A549 (cell line): ENCODE results near the gene ETFDH. TPM values are rescaled to one million over a fixed set of nuclear protein-coding genes. Genes with fewer than 3 reads are reported as not detected.
"Not testable (repeated sequence)": the region's sequence is repeated elsewhere in the genome, so short reads cannot be mapped to it uniquely, and the experiment has no call there.

Experiments
- ATAC-seq, 2 experiments: fragments of 200-7000 bp in 1 of 2; fragments of >200 bp in 1 of 2; cut with Nextera tagmentation in 1 of 2; cut with Tn5 transposase in 1 of 2; 3 replicates each; pipeline versions ENCODE4 v1.8.0 to v1.9.1; 2018 to 2020; ENCODE audit warnings: mild to moderate bottlenecking in 1 of 2, moderate library complexity in 1 of 2
- CTCF ChIA-PET: fragments of 300-600 bp; sonication (Branson Sonifier 250); formaldehyde crosslinking; extraction: SDS; loops from one replicate; lab custom pipeline; 2021; ENCODE audit warnings: antibody characterized with exemption, inconsistent platforms; lab: Yijun Ruan, JAX
- POLR2A ChIA-PET: fragments of 350-600 bp; formaldehyde crosslinking; extraction: SDS; loops from one replicate; lab custom pipeline; 2021; ENCODE audit warnings: antibody characterized with exemption, inconsistent platforms; lab: Yijun Ruan, JAX
- DNase-seq, 2 experiments: peaks; one replicate each; pipeline versions ENCODE4 v3.0.0 to v3.0.0-alpha.2; 2011 to 2016; ENCODE audit warnings: low read depth in 1 of 2, low spot score in 1 of 2
- FAIRE-seq: peaks from 2 replicates; lab custom pipeline; 2011; peaks lifted over from hg19 to GRCh38; lab: Jason Lieb, UNC
- H3K27ac ChIP-seq, 2 experiments: fragments of >200 bp; sonication (Bioruptor Twin); formaldehyde crosslinking; 3 replicates each; pipeline ENCODE4 v1.5.1; 2016 to 2017
- H3K4me1 ChIP-seq: fragments of >200 bp; sonication (Bioruptor Twin); formaldehyde crosslinking; 3 replicates; pipeline ENCODE4 v1.6.1; 2016
- H3K4me2 ChIP-seq: fragments of >200 bp; sonication (Bioruptor Twin); formaldehyde crosslinking; 3 replicates; pipeline ENCODE4 v1.6.1; 2016
- H3K4me3 ChIP-seq: fragments of >200 bp; sonication (Bioruptor Twin); formaldehyde crosslinking; 3 replicates; pipeline ENCODE4 v1.5.1; 2016
- H3K9me3 ChIP-seq: fragments of >200 bp; sonication (Bioruptor Twin); formaldehyde crosslinking; 3 replicates; pipeline ENCODE4 v1.6.1; 2016
- CEBPB ChIP-seq, 2 experiments: fragments of >200 bp in 1 of 2; sonication (Bioruptor Twin) in 1 of 2; formaldehyde crosslinking in 1 of 2; IDR thresholded peaks; 2 replicates each; pipeline ENCODE4 v1.6.1; 2012 to 2016
- CHD2 ChIP-seq: fragments of 150-350 bp; IDR thresholded peaks from 2 replicates; pipeline ENCODE4 v1.6.1; 2014; ENCODE audit warnings: low read length; ENCODE audit not compliant: partially characterized antibody
- CTCF ChIP-seq: fragments of >200 bp; sonication (Bioruptor Twin); formaldehyde crosslinking; IDR thresholded peaks from 3 replicates; pipeline ENCODE4 v1.5.1; 2016
- EHMT2 ChIP-seq: fragments of 200-600 bp; sonication (generic); IDR thresholded peaks from 2 replicates; pipeline ENCODE4 v1.6.1; 2016; ENCODE audit warnings: antibody characterized with exemption, low read depth, mild to moderate bottlenecking, moderate library complexity
- ELK1 ChIP-seq: fragments of 150-350 bp; IDR thresholded peaks from 2 replicates; pipeline ENCODE4 v1.6.1; 2014; ENCODE audit warnings: low read depth, mild to moderate bottlenecking, low read length
- HES2 ChIP-seq: fragments of >200 bp; sonication (Bioruptor Twin); formaldehyde crosslinking; IDR thresholded peaks from 2 replicates; pipeline ENCODE4 v1.6.1; 2016
- HEYL ChIP-seq: fragments of 250-450 bp; sonication (Bioruptor Pico); IDR thresholded peaks from 2 replicates; pipeline ENCODE4 v1.8.0; 2021; ENCODE audit warnings: mild to moderate bottlenecking, moderate library complexity
- HOXB13 ChIP-seq: fragments of 250-450 bp; sonication (Bioruptor Pico); IDR thresholded peaks from 2 replicates; pipeline ENCODE4 v1.5.0; 2020; ENCODE audit warnings: low read depth, mild to moderate bottlenecking, moderate library complexity
- HOXB5 ChIP-seq: fragments of 250-450 bp; sonication (Bioruptor Pico); IDR thresholded peaks from 2 replicates; pipeline ENCODE4 v1.5.0; 2020; ENCODE audit warnings: mild to moderate bottlenecking, moderate library complexity
- JUNB ChIP-seq: fragments of >200 bp; sonication (Bioruptor Twin); formaldehyde crosslinking; IDR thresholded peaks from 2 replicates; pipeline ENCODE4 v1.6.1; 2016
- KDM1A ChIP-seq: fragments of 200-600 bp; sonication (generic); IDR thresholded peaks from 2 replicates; pipeline ENCODE4 v1.6.1; 2016; ENCODE audit warnings: low read depth, mild to moderate bottlenecking
- KDM5A ChIP-seq: fragments of 200-600 bp; sonication (generic); IDR thresholded peaks from 2 replicates; pipeline ENCODE4 v1.6.1; 2016; ENCODE audit warnings: antibody characterized with exemption, mild to moderate bottlenecking
- MAZ ChIP-seq: fragments of 150-350 bp; IDR thresholded peaks from 2 replicates; pipeline ENCODE4 v1.6.1; 2014; ENCODE audit warnings: antibody characterized with exemption, low read depth, low read length, borderline replicate concordance
- MYC ChIP-seq: IDR thresholded peaks from 2 replicates; pipeline ENCODE4 v1.6.1; 2012; ENCODE audit warnings: mild to moderate bottlenecking, inconsistent platforms, low read length, improper control_type of control experiment, borderline replicate concordance
- NPAS2 ChIP-seq: fragments of 250-450 bp; sonication (Bioruptor Pico); IDR thresholded peaks from 2 replicates; pipeline ENCODE4 v1.8.0; 2022; ENCODE audit warnings: mild to moderate bottlenecking, moderate library complexity, borderline replicate concordance
- NR3C1 ChIP-seq: fragments of >200 bp; sonication (Bioruptor Twin); formaldehyde crosslinking; IDR thresholded peaks from 3 replicates; pipeline ENCODE4 v1.6.1; 2017
- PBX3 ChIP-seq: IDR thresholded peaks from 2 replicates; pipeline ENCODE4 v1.6.1; 2012
- RAD21 ChIP-seq, 2 experiments: fragments of >200 bp in 1 of 2; sonication (Bioruptor Twin) in 1 of 2; formaldehyde crosslinking in 1 of 2; IDR thresholded peaks in 1 of 2; conservative IDR thresholded peaks in 1 of 2; 2 replicates in 1 of 2; 3 replicates in 1 of 2; pipeline ENCODE4 v1.6.1; 2012 to 2018; ENCODE audit warnings: inconsistent platforms in 1 of 2
- RARB ChIP-seq: fragments of 250-450 bp; sonication (Bioruptor Pico); IDR thresholded peaks from 2 replicates; pipeline ENCODE4 v1.8.0; 2021; ENCODE audit warnings: mild to moderate bottlenecking, moderate library complexity
- RFX5 ChIP-seq: fragments of 450-650 bp; IDR thresholded peaks from 2 replicates; pipeline ENCODE4 v1.7.1; 2014; ENCODE audit warnings: antibody characterized with exemption, mild to moderate bottlenecking, moderate library complexity
- SMC3 ChIP-seq: fragments of >200 bp; sonication (Bioruptor Twin); formaldehyde crosslinking; IDR thresholded peaks from 3 replicates; pipeline ENCODE4 v1.6.1; 2018; ENCODE audit warnings: inconsistent platforms
- ZFP36 ChIP-seq: fragments of 450-650 bp; IDR thresholded peaks from 2 replicates; pipeline ENCODE4 v1.6.1; 2014; ENCODE audit warnings: borderline replicate concordance; ENCODE audit not compliant: partially characterized antibody
- WGBS: methylation state at CpG from one replicate; pipeline ENCODE4 v1.1.6; 2017; ENCODE audit errors: missing lambda C conversion rate; 5-methylcytosine and 5-hydroxymethylcytosine counted together
- polyA plus RNA-seq, 4 experiments: library from polyadenylated mRNA; depleted of rRNA in 3 of 4; stranded (reverse); fragments of >200 nt; fragmentation: RNase III in 1 of 4; extraction: RNeasy Plus Mini Kit Qiagen cat#74134 plus additional on column Dnase treatment in 1 of 4; gene quantifications; 2 replicates in 3 of 4; 3 replicates in 1 of 4; pipeline ENCODE4 v1.2.3, GENCODE V29; 2011 to 2017
- TF ChIP-seq, protein P1 (sequence below): fragments of 250-450 bp; sonication (Bioruptor Pico); IDR thresholded peaks from 2 replicates; pipeline ENCODE4 v1.5.0; 2021; ENCODE audit warnings: mild to moderate bottlenecking, moderate library complexity, borderline replicate concordance

ETFDH gene
- polyA plus RNA-seq, 2 of the 4 experiments (the other 2 are of a cell fraction), result 6.7 to 15.7 TPM

- ChIA-PET POLR2A (no interaction called here), CTCF (interaction anchor here (3.0 kb wide), 1 partner anchor 11 kb away, joined by 7 read pairs; no protein-coding TSS in a partner anchor)
- TF ChIP-seq HEYL (CRISPR knock-in tag), result no peak
- TF ChIP-seq CTCF, result no peak
- no peak for TF ChIP-seq PBX3
- TF ChIP-seq, protein P1, sequence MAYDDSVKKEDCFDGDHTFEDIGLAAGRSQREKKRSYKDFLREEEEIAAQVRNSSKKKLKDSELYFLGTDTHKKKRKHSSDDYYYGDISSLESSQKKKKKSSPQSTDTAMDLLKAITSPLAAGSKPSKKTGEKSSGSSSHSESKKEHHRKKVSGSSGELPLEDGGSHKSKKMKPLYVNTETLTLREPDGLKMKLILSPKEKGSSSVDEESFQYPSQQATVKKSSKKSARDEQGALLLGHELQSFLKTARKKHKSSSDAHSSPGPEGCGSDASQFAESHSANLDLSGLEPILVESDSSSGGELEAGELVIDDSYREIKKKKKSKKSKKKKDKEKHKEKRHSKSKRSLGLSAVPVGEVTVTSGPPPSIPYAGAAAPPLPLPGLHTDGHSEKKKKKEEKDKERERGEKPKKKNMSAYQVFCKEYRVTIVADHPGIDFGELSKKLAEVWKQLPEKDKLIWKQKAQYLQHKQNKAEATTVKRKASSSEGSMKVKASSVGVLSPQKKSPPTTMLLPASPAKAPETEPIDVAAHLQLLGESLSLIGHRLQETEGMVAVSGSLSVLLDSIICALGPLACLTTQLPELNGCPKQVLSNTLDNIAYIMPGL (CRISPR knock-in tag), result no peak
- no peak for TF ChIP-seq HOXB13 (CRISPR knock-in tag)
- TF ChIP-seq CEBPB (IDR thresholded peaks at IDR 0.05), result no peak
- TF ChIP-seq HOXB5 (CRISPR knock-in tag), result no peak
- TF ChIP-seq KDM5A, result no peak
- TF ChIP-seq RFX5, result no peak
- no peak for TF ChIP-seq MYC
- TF ChIP-seq EHMT2, result no peak
- no peak for TF ChIP-seq NPAS2 (CRISPR knock-in tag)
- WGBS, result 50% methylated on average over 1 of the region's 11 CpGs
- no peak overlapping the region for H3K4me3 ChIP-seq
- DNase-seq (no peak), ATAC-seq (no peak), FAIRE-seq (no peak)
- no peak overlapping the region for H3K27ac ChIP-seq
- no peak overlapping the region for H3K4me2 ChIP-seq
- no peaks in the 10 kb centered on the region for H3K4me1 ChIP-seq
- no peaks in the 10 kb centered on the region for H3K9me3 ChIP-seq
Observed at GRCh38 chr4:158657291-158657690, 14.8 kb upstream of the ETFDH start.

GRCh38 chr4:158663255-158663654 is 8.8 kb upstream of the ETFDH start:
- H3K4me1 ChIP-seq, POLR2A ChIA-PET, H3K4me2 ChIP-seq, H3K4me3 ChIP-seq, H3K27ac ChIP-seq, ATAC-seq, CTCF ChIA-PET, FAIRE-seq, DNase-seq, H3K9me3 ChIP-seq: not testable (repeated sequence)
- 67% methylated on average over 4 of the region's 4 CpGs for WGBS

DNA sequence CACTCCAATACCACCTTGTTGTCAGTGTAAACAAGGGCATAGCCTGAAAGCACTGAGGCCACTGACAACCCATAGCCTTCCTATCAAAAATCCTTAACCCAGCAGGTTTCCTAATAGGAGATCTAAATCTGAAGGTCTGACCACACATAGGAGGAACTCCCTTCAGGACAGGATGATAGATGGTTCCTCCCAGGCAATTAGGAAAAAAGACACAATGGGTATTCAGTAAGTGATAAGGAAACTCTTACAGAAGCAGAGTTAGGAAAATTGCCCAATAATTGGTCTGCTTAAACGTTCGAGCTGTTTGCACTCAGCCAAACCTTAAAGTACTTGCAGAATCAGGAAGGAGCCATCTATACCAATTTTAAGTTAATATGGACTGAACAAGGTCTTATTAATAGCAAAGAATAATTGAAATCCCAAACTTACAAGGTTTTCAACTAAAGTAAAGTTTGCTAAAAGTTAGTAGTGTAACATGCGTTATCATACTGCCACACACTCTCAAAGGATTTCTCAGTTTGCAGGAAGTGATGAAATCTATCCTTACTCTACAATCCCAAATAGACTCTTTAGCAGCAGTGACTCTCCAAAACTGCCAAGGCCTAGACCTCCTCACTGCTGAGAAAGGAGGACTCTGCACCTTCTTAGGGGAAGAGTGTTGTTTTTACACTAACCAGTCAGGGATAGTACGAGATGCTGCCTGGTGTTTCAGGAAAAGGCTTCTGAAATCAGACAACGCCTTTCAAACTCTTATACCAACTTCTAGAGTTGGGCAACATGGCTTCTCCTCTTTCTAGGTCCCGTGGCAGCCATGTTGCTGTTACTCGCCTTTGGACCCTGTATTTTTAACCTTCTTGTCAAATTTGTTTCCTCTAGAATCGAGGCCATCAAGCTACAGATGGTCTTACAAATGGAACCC is 8.1 kb upstream of the ETFDH start:
- H3K4me3 ChIP-seq, H3K9me3 ChIP-seq, H3K27ac ChIP-seq, H3K4me1 ChIP-seq, ATAC-seq, FAIRE-seq, DNase-seq, H3K4me2 ChIP-seq, POLR2A ChIA-PET: not testable (repeated sequence)
- CTCF ChIA-PET, result interaction anchor here (1.5 kb wide), 1 partner anchor 47 kb away, joined by 3 read pairs; no protein-coding TSS in a partner anchor
- WGBS, result 83% methylated on average over 8 of the region's 8 CpGs

- Histone ChIP-seq H3K4me2 (no peak overlapping the region), H3K4me1 (no peaks in the 10 kb centered on the region), H3K4me3 (no peak overlapping the region), H3K27ac (no peak overlapping the region), H3K9me3 (no peaks in the 10 kb centered on the region)
- CTCF ChIA-PET, result interaction anchor here (1.5 kb wide), 1 partner anchor 46 kb away, joined by 3 read pairs; no protein-coding TSS in a partner anchor
- ATAC-seq, result no peak
- 98% methylated on average over 7 of the region's 18 CpGs for WGBS
- POLR2A ChIA-PET, result no interaction called here
- no peak for DNase-seq
- FAIRE-seq, result no peak
- no peak for TF ChIP-seq CHD2
- no peak for TF ChIP-seq EHMT2
- no peak for TF ChIP-seq NR3C1
- no peak for TF ChIP-seq ZFP36
- TF ChIP-seq SMC3, result no peak
- no peak for TF ChIP-seq RAD21 (conservative IDR thresholded peaks at IDR 0.05 in 1 of 2, IDR thresholded peaks at IDR 0.05 in 1 of 2)
- no peak for TF ChIP-seq HES2
- TF ChIP-seq MYC, result no peak
- TF ChIP-seq ELK1, result no peak
- no peak for TF ChIP-seq MAZ
- TF ChIP-seq KDM1A, result no peak
- TF ChIP-seq JUNB, result no peak
- no peak for TF ChIP-seq RARB (CRISPR knock-in tag)
Observed at GRCh38 chr4:158664806-158665205, 7.3 kb upstream of the ETFDH start.
